SK-N-SH treated with all-trans-retinoic acid at 6 μM for 48 hours (cell line): ENCODE data around the gene STARD13.

ENCODE experiments used
- ARNTL ChIP-seq: fragments of 450-650 bp; formaldehyde crosslinking; IDR thresholded peaks from 2 replicates; pipeline ENCODE4 v1.5.0; 2020; ENCODE audit warnings: low read depth, mild to moderate bottlenecking, moderate library complexity, borderline replicate concordance
- BACH2 ChIP-seq: fragments of 250-450 bp; sonication (Bioruptor Pico); IDR thresholded peaks from 2 replicates; pipeline ENCODE4 v1.9.0; 2021; ENCODE audit warnings: mild to moderate bottlenecking, borderline replicate concordance
- CSRNP3 ChIP-seq: fragments of 250-450 bp; sonication (Bioruptor Pico); IDR thresholded peaks from 2 replicates; pipeline ENCODE4 v1.5.1; 2021; ENCODE audit warnings: mild to moderate bottlenecking, moderate library complexity
- ZFP30 ChIP-seq: fragments of 450-650 bp; formaldehyde crosslinking; IDR thresholded peaks from 2 replicates; pipeline ENCODE4 v1.5.0; 2022; ENCODE audit warnings: mild to moderate bottlenecking, moderate library complexity
- ZNF565 ChIP-seq: fragments of 450-650 bp; formaldehyde crosslinking; conservative IDR thresholded peaks from 2 replicates; pipeline ENCODE4 v1.5.0; 2020; ENCODE audit warnings: low read depth, mild to moderate bottlenecking, moderate library complexity

DNA sequence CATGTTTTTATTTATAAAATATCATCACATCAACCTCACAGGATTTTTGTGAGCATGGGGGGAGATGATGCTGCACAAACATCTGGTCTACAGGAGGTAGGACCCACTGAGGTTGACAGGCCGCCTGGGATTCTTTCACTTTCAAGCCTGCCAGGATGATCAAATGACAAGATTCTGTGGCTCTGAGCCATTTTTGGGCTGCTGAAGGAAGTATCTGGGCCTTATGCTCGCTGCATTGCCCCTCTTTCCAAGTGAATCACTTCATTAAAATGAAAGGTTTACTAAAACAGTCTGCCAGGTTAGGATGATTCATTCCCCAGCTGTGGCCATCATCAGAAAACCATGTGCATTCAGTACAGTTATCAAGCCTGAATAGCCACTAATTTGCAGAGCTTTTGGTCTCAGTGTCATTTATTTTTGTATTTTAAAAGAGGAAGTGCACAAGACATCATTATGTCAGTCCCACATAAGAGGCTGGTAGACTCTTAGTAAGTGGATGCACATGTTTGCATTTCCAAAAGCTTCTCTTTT is 34.4 kb downstream of the STARD13 start:
- TF ChIP-seq ARNTL (CRISPR knock-in tag) = no peak
- TF ChIP-seq CSRNP3 (CRISPR knock-in tag) = no peak
- no peak for TF ChIP-seq ZNF565 (CRISPR knock-in tag)
- no peak for TF ChIP-seq BACH2
- no peak for TF ChIP-seq ZFP30
